Stimulated activated CD4-positive, alpha-beta T cell treated with anti-CD3 and anti-CD28 coated beads, Interleukin-2, amount 100 ng/mL, for 4 hours (primary cell): Measurements from ENCODE around the gene MXD3.
"Not testable (repeated sequence)": the region's sequence is repeated elsewhere in the genome, so short reads cannot be mapped to it uniquely, and the experiment has no call there.

Source experiments
- DNase-seq: peaks from one replicate; pipeline ENCODE4 v3.0.0-alpha.2; 2020; ENCODE audit warnings: low read depth

Gene MXD3

GRCh38 chr5:177265395-177265794, 46.3 kb downstream of the MXD3 start:
- DNase-seq: no peak

GRCh38 chr5:177264178-177264577, 47.5 kb downstream of the MXD3 start:
- no peak for DNase-seq

GRCh38 chr5:177261510-177261909, 50.2 kb downstream of the MXD3 start:
- no peak for DNase-seq

- DNase-seq: no peak
Measured at GRCh38 chr5:177260961-177261360, 50.7 kb downstream of the MXD3 start.

GRCh38 chr5:177258711-177259110, 53.0 kb downstream of the MXD3 start:
- DNase-seq: not testable (repeated sequence)
